CD4-positive, CD25-positive, alpha-beta regulatory T cell (primary cell): Measurements from ENCODE around the gene CACNA1A. TPM values are rescaled to one million over a fixed set of nuclear protein-coding genes. Genes with fewer than 3 reads are reported as not detected.
"Not testable (repeated sequence)": the region's sequence is repeated elsewhere in the genome, so short reads cannot be mapped to it uniquely, and the experiment has no call there.

Source experiments
- ATAC-seq, 2 donors: fragments of 150-1000 bp; cut with Tn5 transposase; one replicate each; pipeline ENCODE4 v1.10.0; 2021; ENCODE audit warnings: low read depth in 2 of 2, moderate number of reproducible peaks in 2 of 2, moderate library complexity in 1 of 2
- DNase-seq, 3 donors: peaks; one replicate each; pipeline versions ENCODE4 v3.0.0 to v3.0.0-alpha.2; 2012 to 2022; ENCODE audit warnings: mixed read lengths in 1 of 3
- H3K27ac ChIP-seq: one replicate; pipeline ENCODE4 v1.7.0; 2013; ENCODE audit warnings: mild to moderate bottlenecking, low read length; ENCODE audit not compliant: insufficient read depth, poor library complexity, severe bottlenecking
- H3K27me3 ChIP-seq: one replicate; pipeline ENCODE4 v1.7.0; 2013; ENCODE audit warnings: low read length; ENCODE audit not compliant: control insufficient read depth, insufficient read depth
- H3K36me3 ChIP-seq: one replicate; pipeline ENCODE4 v1.7.0; 2013; ENCODE audit warnings: mild to moderate bottlenecking, low read length, moderate library complexity; ENCODE audit not compliant: control insufficient read depth, insufficient read depth
- H3K4me1 ChIP-seq: 2 replicates; pipeline ENCODE4 v1.7.0; 2013; ENCODE audit warnings: mild to moderate bottlenecking, low read length; ENCODE audit not compliant: insufficient read depth, control insufficient read depth, poor library complexity, severe bottlenecking
- H3K4me3 ChIP-seq: one replicate; pipeline ENCODE4 v1.7.0; 2013; ENCODE audit warnings: low read depth, mild to moderate bottlenecking, low read length, moderate library complexity
- H3K9me3 ChIP-seq, 2 experiments: 1 replicate in 1 of 2; 2 replicates in 1 of 2; pipeline ENCODE4 v1.7.0; 2013; ENCODE audit warnings: low read length in 2 of 2, mild to moderate bottlenecking in 1 of 2, moderate library complexity in 1 of 2; ENCODE audit not compliant: control insufficient read depth in 2 of 2
- H3K27ac Mint-ChIP-seq, 3 donors: one replicate each; pipeline ENCODE4 v1.8.0; 2020 to 2022; ENCODE audit warnings: mild to moderate bottlenecking in 3 of 3, mixed read lengths in 3 of 3, moderate library complexity in 2 of 3
- H3K27me3 Mint-ChIP-seq: one replicate; pipeline ENCODE4 v1.8.0; 2022; ENCODE audit warnings: mild to moderate bottlenecking, mixed read lengths
- H3K36me3 Mint-ChIP-seq: one replicate; pipeline ENCODE4 v1.8.0; 2020; ENCODE audit warnings: mixed read lengths
- H3K4me1 Mint-ChIP-seq, 4 donors: one replicate each; pipeline ENCODE4 v1.8.0; 2020 to 2022; ENCODE audit warnings: mixed read lengths in 4 of 4, mild to moderate bottlenecking in 1 of 4
- H3K4me3 Mint-ChIP-seq, 4 donors: one replicate each; pipeline ENCODE4 v1.8.0; 2020 to 2022; ENCODE audit warnings: mild to moderate bottlenecking in 4 of 4, mixed read lengths in 4 of 4, moderate library complexity in 3 of 4
- H3K9me3 Mint-ChIP-seq, 7 donors: one replicate each; pipeline ENCODE4 v1.8.0; 2020 to 2022; ENCODE audit warnings: mixed read lengths in 7 of 7, mild to moderate bottlenecking in 3 of 7, moderate library complexity in 2 of 7
- polyA plus RNA-seq, 4 donors: library from polyadenylated mRNA; unstranded; fragments of 300-500 nt; fragmentation: Illumina TruSeq; gene quantifications; one replicate each; pipeline ENCODE4 v1.2.3, GENCODE V29; 2021
- total RNA-seq: library from RNA; stranded (reverse); gene quantifications from one replicate; pipeline ENCODE4 v1.2.3, GENCODE V29; 2022

CACNA1A gene
- total and polyA plus RNA-seq, 5 donors from 2014 or later, result 0.16 to 0.62 TPM; not detected in 3

GRCh38 chr19:13187419-13187818 is 318.9 kb downstream of the CACNA1A start:
- ATAC-seq, result no peak
- H3K27me3 ChIP-seq, result no peaks in the 10 kb centered on the region
- peak overlapping the region in 1 of 3 donors; percentile 96 for H3K27ac Mint-ChIP-seq
- no peaks in the 10 kb centered on the region for H3K36me3 Mint-ChIP-seq
- H3K4me3 ChIP-seq, result no peak overlapping the region
- peaks cover 0 to 31% (median 10%) of the 10 kb centered on the region in 4 donors for H3K4me1 Mint-ChIP-seq
- no peaks in the 10 kb centered on the region for H3K27me3 Mint-ChIP-seq
- no peaks in the 10 kb centered on the region for H3K36me3 ChIP-seq
- no peak for DNase-seq
- H3K4me1 ChIP-seq, result peaks cover 8% of the 10 kb centered on the region
- peak overlapping the region in 1 of 4 donors; percentile 38 for H3K4me3 Mint-ChIP-seq
- H3K9me3 ChIP-seq, result no peaks in the 10 kb centered on the region
- H3K27ac ChIP-seq, result no peak overlapping the region
- H3K9me3 Mint-ChIP-seq, result no peaks in the 10 kb centered on the region

GRCh38 chr19:13186688-13187087 is 319.6 kb downstream of the CACNA1A start:
- H3K27me3 ChIP-seq, H3K9me3 ChIP-seq, H3K4me3 Mint-ChIP-seq, H3K4me3 ChIP-seq, H3K27me3 Mint-ChIP-seq, H3K36me3 Mint-ChIP-seq, ATAC-seq, H3K9me3 Mint-ChIP-seq, H3K27ac ChIP-seq, DNase-seq, H3K36me3 ChIP-seq: not testable (repeated sequence)
- peaks cover 13% of the 10 kb centered on the region for H3K4me1 ChIP-seq
- Mint-ChIP-seq H3K4me1 (peaks cover 0 to 37% (median 11%) of the 10 kb centered on the region in 4 donors), H3K27ac (peak overlapping the region in 1 of 3 donors; percentile 56)

GRCh38 chr19:13185763-13186657 is 320.3 kb downstream of the CACNA1A start:
- DNase-seq, H3K9me3 Mint-ChIP-seq, H3K4me3 ChIP-seq, H3K9me3 ChIP-seq, ATAC-seq, H3K27ac ChIP-seq, H3K27me3 Mint-ChIP-seq, H3K36me3 ChIP-seq, H3K36me3 Mint-ChIP-seq, H3K27me3 ChIP-seq: not testable (repeated sequence)
- Mint-ChIP-seq H3K4me1 (peaks cover 0 to 34% (median 12%) of the 10 kb centered on the region in 4 donors), H3K4me3 (peak overlapping the region in 1 of 4 donors; percentile 16), H3K27ac (peak overlapping the region in 2 of 3 donors; percentile 74 to 79)
- peaks cover 16% of the 10 kb centered on the region for H3K4me1 ChIP-seq

GRCh38 chr19:13184926-13185325 is 321.4 kb downstream of the CACNA1A start:
- not testable (repeated sequence) for H3K4me3 ChIP-seq, DNase-seq, H3K36me3 ChIP-seq, H3K9me3 ChIP-seq, H3K27ac Mint-ChIP-seq, H3K27me3 Mint-ChIP-seq, H3K27ac ChIP-seq, H3K36me3 Mint-ChIP-seq, ATAC-seq, H3K27me3 ChIP-seq, H3K9me3 Mint-ChIP-seq, H3K4me3 Mint-ChIP-seq
- peaks cover 0 to 43% (median 18%) of the 10 kb centered on the region in 4 donors for H3K4me1 Mint-ChIP-seq
- H3K4me1 ChIP-seq, result peaks cover 19% of the 10 kb centered on the region

DNA sequence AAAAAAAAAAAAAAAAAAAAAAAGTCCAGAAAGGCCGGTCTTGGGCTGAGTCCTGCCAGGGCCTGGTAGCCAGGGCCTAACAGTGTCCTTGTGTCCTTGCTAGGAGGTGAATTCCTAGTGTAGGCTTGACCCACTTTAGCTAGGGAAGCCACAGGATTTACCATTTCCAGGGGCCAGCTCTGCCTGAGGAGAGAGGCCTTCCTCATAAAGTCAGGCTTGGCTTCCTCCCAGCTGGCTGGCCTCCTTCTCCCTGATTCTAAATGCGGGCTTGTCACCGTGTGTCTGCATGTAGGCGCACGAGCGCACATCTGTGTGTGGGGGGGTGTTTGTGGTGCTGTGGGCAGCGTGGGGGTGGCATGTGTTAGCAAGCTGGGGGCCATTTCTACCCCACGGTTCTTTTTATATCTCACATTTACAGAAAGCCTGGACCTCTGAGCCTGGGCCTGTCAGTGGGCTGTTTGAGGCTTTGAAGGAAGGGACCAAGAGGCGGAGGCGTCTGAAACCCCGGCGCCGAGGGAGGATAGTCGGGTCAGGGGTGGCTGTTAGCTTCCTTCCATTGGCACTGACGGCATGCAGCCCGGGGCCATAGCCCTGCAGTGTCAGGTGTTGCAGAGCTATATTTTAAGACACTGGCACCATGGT is 324.4 kb downstream of the CACNA1A start:
- Histone ChIP-seq H3K36me3 (no peaks in the 10 kb centered on the region), H3K4me1 (peaks cover 11% of the 10 kb centered on the region), H3K27me3 (no peaks in the 10 kb centered on the region), H3K4me3 (no peak overlapping the region), H3K9me3 (no peaks in the 10 kb centered on the region), H3K27ac (no peak overlapping the region)
- peaks cover 0 to 32% (median 15%) of the 10 kb centered on the region in 4 donors for H3K4me1 Mint-ChIP-seq
- ATAC-seq (no peak), DNase-seq (no peak)
- H3K4me3 Mint-ChIP-seq, result peak overlapping the region in 2 of 4 donors; percentile 31 to 33
- no peaks in the 10 kb centered on the region for H3K9me3 Mint-ChIP-seq
- H3K36me3 Mint-ChIP-seq, result no peaks in the 10 kb centered on the region
- H3K27me3 Mint-ChIP-seq, result no peaks in the 10 kb centered on the region
- peak overlapping the region; percentile 54 to 82 (median 69) for H3K27ac Mint-ChIP-seq

GRCh38 chr19:13178291-13178690 is 328.0 kb downstream of the CACNA1A start:
- not testable (repeated sequence) for ATAC-seq, H3K36me3 ChIP-seq, H3K4me3 Mint-ChIP-seq, H3K9me3 Mint-ChIP-seq, DNase-seq, H3K27ac ChIP-seq, H3K4me3 ChIP-seq, H3K9me3 ChIP-seq, H3K27me3 Mint-ChIP-seq, H3K36me3 Mint-ChIP-seq, H3K27me3 ChIP-seq
- H3K4me1 ChIP-seq, result peaks cover 23% of the 10 kb centered on the region
- H3K27ac Mint-ChIP-seq, result peak overlapping the region in 2 of 3 donors; percentile 76 to 93
- H3K4me1 Mint-ChIP-seq, result peaks cover 0 to 43% (median 9%) of the 10 kb centered on the region in 4 donors

DNA sequence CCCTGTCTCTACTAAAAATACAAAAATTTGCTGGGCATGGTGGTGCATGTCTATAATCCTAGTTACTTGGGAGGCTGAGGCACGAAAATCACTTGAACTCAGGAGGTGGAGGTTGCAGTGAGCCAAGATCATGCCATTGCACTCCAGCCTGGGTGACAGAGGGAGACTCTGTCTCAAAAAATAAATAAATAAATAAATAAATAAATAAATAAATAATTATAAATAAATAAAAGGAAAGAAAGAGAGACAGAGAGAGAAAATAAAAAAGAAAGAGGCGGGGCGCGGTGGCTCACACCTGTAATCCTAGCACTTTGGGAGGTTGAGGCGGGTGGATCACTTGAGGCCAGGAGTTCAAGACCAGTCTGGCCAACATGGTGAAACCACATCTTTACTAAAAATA is 328.7 kb downstream of the CACNA1A start:
- not testable (repeated sequence) for H3K27me3 Mint-ChIP-seq, H3K4me3 Mint-ChIP-seq, H3K36me3 Mint-ChIP-seq, H3K27ac ChIP-seq, DNase-seq, H3K27me3 ChIP-seq, H3K9me3 Mint-ChIP-seq, H3K9me3 ChIP-seq, H3K27ac Mint-ChIP-seq, H3K36me3 ChIP-seq, H3K4me3 ChIP-seq, ATAC-seq
- peaks cover under 1 to 50% (median 14%) of the 10 kb centered on the region in 4 donors for H3K4me1 Mint-ChIP-seq
- H3K4me1 ChIP-seq, result peaks cover 31% of the 10 kb centered on the region
